SKM-1 (cell line): ENCODE measurements around the gene LY86.
A peak's percentile ranks its signal among the peaks of the same experiment; 100 is the strongest.
"Not testable (repeated sequence)": the region's sequence is repeated elsewhere in the genome, so short reads cannot be mapped to it uniquely, and the experiment has no call there.

ENCODE experiments used
- DNase-seq: peaks from one replicate; lab custom pipeline; 2025; ENCODE audit not compliant: unreplicated experiment; lab: John Stamatoyannopoulos, UW

The LY86 gene

GRCh38 chr6:6650839-6651238 is 62.3 kb downstream of the LY86 start:
- DNase-seq: no peak

GRCh38 chr6:6651335-6651734 is 62.8 kb downstream of the LY86 start:
- no peak for DNase-seq

GRCh38 chr6:6652932-6653331 is 64.4 kb downstream of the LY86 start:
- no peak for DNase-seq

GRCh38 chr6:6654599-6655575 is 66.4 kb downstream of the LY86 start:
- DNase-seq: no peak

GRCh38 chr6:6655805-6656251 is 67.3 kb downstream of the LY86 start:
- no peak for DNase-seq

- DNase-seq: no peak
Measured at GRCh38 chr6:6656287-6656686, 67.8 kb downstream of the LY86 start.

- no peak for DNase-seq
Measured at GRCh38 chr6:6657085-6657819, 68.7 kb downstream of the LY86 start.

- no peak for DNase-seq
Measured at GRCh38 chr6:6657820-6658217, 69.3 kb downstream of the LY86 start.

- DNase-seq: peak; percentile 91
Measured at GRCh38 chr6:6659600-6660327, 71.2 kb downstream of the LY86 start.

GRCh38 chr6:6660339-6661045 is 72.0 kb downstream of the LY86 start:
- no peak for DNase-seq

GRCh38 chr6:6661191-6661590 is 72.7 kb downstream of the LY86 start:
- DNase-seq: no peak

GRCh38 chr6:6661684-6662083 is 73.2 kb downstream of the LY86 start:
- peak; percentile 76 for DNase-seq

- no peak for DNase-seq
Measured at GRCh38 chr6:6663421-6664135, 75.1 kb downstream of the LY86 start.

- no peak for DNase-seq
Measured at GRCh38 chr6:6665555-6666243, 77.2 kb downstream of the LY86 start.

GRCh38 chr6:6670150-6670549 is 81.6 kb downstream of the LY86 start:
- DNase-seq: not testable (repeated sequence)

GRCh38 chr6:6674872-6675271 is 86.4 kb downstream of the LY86 start:
- peak; percentile 27 for DNase-seq

GRCh38 chr6:6676910-6677441 is 88.5 kb downstream of the LY86 start:
- peak; percentile 58 for DNase-seq

GRCh38 chr6:6678185-6678671 is 89.7 kb downstream of the LY86 start:
- DNase-seq: no peak

GRCh38 chr6:6678811-6679210 is 90.3 kb downstream of the LY86 start:
- DNase-seq: no peak
